Measurements from ENCODE around the gene METTL4.

The METTL4 gene

GRCh38 chr18:2571200-2572170 lies at the start of gene METTL4, which contains the start of gene NDC80:
Gene METTL4, minus strand, starts transcription at chr18:2571505. Its CDS starts 4,289 bp downstream, at chr18:2567216.
Gene NDC80, plus strand, starts transcription at chr18:2571557. Its CDS starts 1,429 bp downstream, at chr18:2572986.
- in situ Hi-C loops (cut with HindIII; ENCODE audit: low sequenced_read_pairs), result no loop called here
- TF ChIP-seq CTCF (IDR thresholded peaks at IDR 0.05; ENCODE audit: low read depth, low read length), result no peak
- H3K4me3 ChIP-seq (ENCODE audit: low read depth, low read length), result peak within 1 kb of the TSS; percentile 85
- peak; percentile 94 for DNase-seq (ENCODE audit: low read depth, low spot score)

GRCh38 chr18:2618009-2618408 lies 46.7 kb upstream of the METTL4 start:
- peak; percentile 74 for DNase-seq (ENCODE audit: low read depth, low spot score)
- H3K4me3 ChIP-seq (ENCODE audit: low read depth, low read length), result no peak overlapping the region
- in situ Hi-C loops (cut with HindIII; ENCODE audit: low sequenced_read_pairs), result no loop called here
- no peak for TF ChIP-seq CTCF (IDR thresholded peaks at IDR 0.05; ENCODE audit: low read depth, low read length)

DNA sequence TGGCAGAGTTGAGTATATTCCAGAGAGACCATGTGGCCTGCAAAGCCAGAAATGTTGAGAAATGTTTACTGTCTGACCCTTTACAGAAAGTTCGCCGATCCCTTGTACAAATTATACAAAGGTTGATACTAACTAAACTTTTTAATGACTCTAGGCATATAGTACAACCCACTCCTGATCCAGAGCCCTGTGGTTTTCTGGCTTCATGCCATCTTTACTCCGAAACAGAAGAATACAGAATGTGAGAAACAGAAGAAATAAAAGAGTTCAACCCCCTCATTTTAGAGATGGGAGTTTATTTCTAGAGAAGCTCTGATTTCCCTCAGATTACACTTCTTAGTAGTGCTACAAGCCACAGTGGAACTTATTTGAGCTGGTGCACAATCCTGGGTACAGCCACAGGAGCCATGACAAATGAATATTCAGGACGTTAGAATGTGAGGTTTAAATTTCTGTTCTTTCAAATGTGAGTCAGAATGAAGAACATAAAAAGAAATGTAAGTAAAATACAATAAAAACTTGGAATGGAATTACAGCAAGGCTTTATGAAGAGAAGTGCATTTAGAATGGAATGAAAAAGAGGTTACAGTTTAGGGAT lies 46.2 kb upstream of the METTL4 start:
- H3K4me3 ChIP-seq (ENCODE audit: low read depth, low read length), result no peak overlapping the region
- no peak for TF ChIP-seq CTCF (IDR thresholded peaks at IDR 0.05; ENCODE audit: low read depth, low read length)
- in situ Hi-C loops (cut with HindIII; ENCODE audit: low sequenced_read_pairs), result no loop called here
- DNase-seq (ENCODE audit: low read depth, low spot score), result peak; percentile 64

- TF ChIP-seq CTCF (IDR thresholded peaks at IDR 0.05; ENCODE audit: low read depth, low read length), result no peak
- DNase-seq (ENCODE audit: low read depth, low spot score), result peak; percentile 19
- no peak overlapping the region for H3K4me3 ChIP-seq (ENCODE audit: low read depth, low read length)
- in situ Hi-C loops (cut with HindIII; ENCODE audit: low sequenced_read_pairs), result no loop called here
These were observed 41.7 kb upstream of the METTL4 start for GRCh38 chr18:2612996-2613395.

DNA sequence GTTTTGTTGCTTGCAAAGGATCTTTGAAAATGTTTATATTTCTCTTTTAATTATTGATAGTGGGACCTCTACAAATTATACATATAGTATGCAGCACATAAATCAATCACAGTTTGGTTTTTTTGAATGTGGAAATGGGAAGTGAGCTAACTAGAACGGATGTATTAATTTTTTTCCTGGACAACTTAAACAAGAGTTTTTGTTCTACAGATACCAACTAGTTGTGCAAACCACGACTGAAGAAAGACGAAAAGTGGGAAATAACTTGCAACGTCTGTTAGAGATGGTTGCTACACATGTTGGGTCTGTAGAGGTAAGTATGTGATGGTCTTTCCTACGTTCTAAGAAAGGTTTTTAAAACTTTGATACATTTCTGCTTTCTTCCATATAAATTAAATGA lies 39.2 kb upstream of the METTL4 start:
- no peak for DNase-seq (ENCODE audit: low read depth, low spot score)
- in situ Hi-C loops (cut with HindIII; ENCODE audit: low sequenced_read_pairs), result no loop called here
- H3K4me3 ChIP-seq (ENCODE audit: low read depth, low read length), result no peak overlapping the region
- no peak for TF ChIP-seq CTCF (IDR thresholded peaks at IDR 0.05; ENCODE audit: low read depth, low read length)

- TF ChIP-seq CTCF (IDR thresholded peaks at IDR 0.05; ENCODE audit: low read depth, low read length), result no peak
- no peak overlapping the region for H3K4me3 ChIP-seq (ENCODE audit: low read depth, low read length)
- in situ Hi-C loops (cut with HindIII; ENCODE audit: low sequenced_read_pairs), result no loop called here
- no peak for DNase-seq (ENCODE audit: low read depth, low spot score)
These were observed 38.3 kb upstream of the METTL4 start for GRCh38 chr18:2609604-2610003.
